Measurements from ENCODE around the gene NFKBIL1. TPM values are rescaled to one million over a fixed set of nuclear protein-coding genes. Genes with fewer than 3 reads are reported as not detected.

NFKBIL1 gene
- total RNA-seq, 2 experiments from 2014 or later: 20.4 to 20.6 TPM

DNA sequence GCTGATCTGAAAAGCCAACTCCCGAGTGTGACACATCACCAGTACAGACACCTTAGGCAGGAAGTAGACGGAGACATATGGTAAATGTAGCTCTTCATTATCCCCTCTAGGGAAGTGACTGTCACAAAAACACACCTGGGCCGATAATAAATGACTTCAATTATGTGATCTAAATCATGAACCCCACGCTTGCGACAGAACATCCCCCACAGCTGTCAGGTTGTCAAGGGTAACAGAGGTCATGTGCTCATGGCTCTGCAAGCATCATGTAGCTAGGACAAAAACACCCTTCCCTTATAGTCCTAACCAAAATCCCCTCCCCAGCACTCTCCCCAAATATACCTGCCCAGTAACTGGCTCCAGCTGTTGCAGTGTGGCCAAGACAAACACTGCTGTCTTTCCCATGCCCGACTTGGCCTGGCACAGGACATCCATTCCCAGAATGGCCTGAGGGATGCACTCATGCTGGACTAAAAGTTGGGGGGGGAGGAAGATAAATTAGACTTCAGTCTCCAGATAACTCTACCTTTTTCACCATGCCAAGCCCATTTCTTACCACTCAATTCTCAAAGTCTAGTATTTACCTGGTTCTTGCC lies 8.5 kb upstream of the NFKBIL1 start:
- H3K27ac Mint-ChIP-seq: peak overlapping the region; percentile 99
- H3K4me1 Mint-ChIP-seq (ENCODE audit: low read depth): peaks cover 56% of the 10 kb centered on the region
- intact Hi-C loops (cut with micrococcal nuclease): no loop called here
- CTCF ChIA-PET: interaction anchor here (1.0 to 1.4 kb wide), 4 partner anchors 40 to 60 kb away, joined by 3 to 7 read pairs (median 5); no protein-coding TSS in a partner anchor
- H3K4me3 Mint-ChIP-seq: peak overlapping the region; percentile 93
- H3K9me3 Mint-ChIP-seq: no peaks in the 10 kb centered on the region
- no peak for DNase-seq
- peaks cover 66% of the 10 kb centered on the region for H3K36me3 Mint-ChIP-seq (ENCODE audit: low read depth)
- no peaks in the 10 kb centered on the region for H3K27me3 Mint-ChIP-seq (ENCODE audit: low read depth)

DNA sequence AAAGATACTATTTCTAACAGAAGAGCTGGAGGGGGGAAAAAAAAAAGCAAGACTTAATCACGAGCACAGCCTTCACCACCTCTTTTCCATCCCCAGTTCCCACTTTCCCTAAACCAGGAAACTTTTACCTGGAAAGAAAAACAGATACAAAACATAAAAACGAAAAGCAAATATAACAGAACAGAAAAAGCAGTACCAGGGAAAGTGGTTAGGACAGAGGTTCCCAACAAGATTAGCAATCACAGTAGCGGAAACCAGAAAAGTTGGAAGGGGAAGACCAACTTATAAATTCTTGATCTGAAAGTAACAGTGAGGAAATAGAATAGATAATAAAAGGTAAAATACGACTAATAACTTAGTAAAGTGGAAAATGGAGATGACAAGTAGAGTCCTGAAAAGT lies 6.8 kb upstream of the NFKBIL1 start:
- H3K4me3 Mint-ChIP-seq: peak overlapping the region; percentile 93
- no peak for DNase-seq
- H3K9me3 Mint-ChIP-seq: no peaks in the 10 kb centered on the region
- peaks cover 46% of the 10 kb centered on the region for H3K4me1 Mint-ChIP-seq (ENCODE audit: low read depth)
- H3K36me3 Mint-ChIP-seq (ENCODE audit: low read depth): peaks cover 51% of the 10 kb centered on the region
- intact Hi-C loops (cut with micrococcal nuclease): loop anchor here (1.0 to 10.0 kb wide), 4 partner anchors 46 to 923 kb away; partner anchors contain the start of genes GPSM3, MRPS18B, PBX2 and PPP1R10
- CTCF ChIA-PET: interaction anchor here (0.7 to 22.5 kb wide), 9 partner anchors 10 to 143 kb away, joined by 3 to 604 read pairs (median 4); partner anchors contain the start of genes LST1, LTB, NCR3 and TNF
- peak overlapping the region; percentile 99 for H3K27ac Mint-ChIP-seq
- H3K27me3 Mint-ChIP-seq (ENCODE audit: low read depth): no peaks in the 10 kb centered on the region

GRCh38 chr6:31541059-31541657 lies 6.2 kb upstream of the NFKBIL1 start:
- H3K36me3 Mint-ChIP-seq (ENCODE audit: low read depth): peaks cover 45% of the 10 kb centered on the region
- DNase-seq: peak; percentile 77
- intact Hi-C loops (cut with micrococcal nuclease): loop anchor here (1.0 to 10.0 kb wide), 4 partner anchors 47 to 924 kb away; partner anchors contain the start of genes GPSM3, MRPS18B, PBX2 and PPP1R10
- H3K27ac Mint-ChIP-seq: peak overlapping the region; percentile 99
- CTCF ChIA-PET: interaction anchor here (0.6 to 22.5 kb wide), 12 partner anchors 10 to 842 kb away, joined by 3 to 604 read pairs (median 4); partner anchors contain the start of genes LST1, LTB, NCR3 and TNF
- H3K27me3 Mint-ChIP-seq (ENCODE audit: low read depth): no peaks in the 10 kb centered on the region
- no peaks in the 10 kb centered on the region for H3K9me3 Mint-ChIP-seq
- H3K4me1 Mint-ChIP-seq (ENCODE audit: low read depth): peaks cover 41% of the 10 kb centered on the region
- H3K4me3 Mint-ChIP-seq: peak overlapping the region; percentile 93

GRCh38 chr6:31541658-31542521 lies 5.5 kb upstream of the NFKBIL1 start, which contains the start of gene DDX39B:
Gene DDX39B (minus strand): TSS chr6:31542003. CDS start chr6:31540532, 1,471 bp downstream.
- intact Hi-C loops (cut with micrococcal nuclease): loop anchor here (1.0 to 10.0 kb wide), 7 partner anchors 45 to 925 kb away; partner anchors contain the start of genes BAG6, GPSM3, MRPS18B and PBX2
- peak within 1 kb of the TSS; percentile 99 for H3K27ac Mint-ChIP-seq

DNA sequence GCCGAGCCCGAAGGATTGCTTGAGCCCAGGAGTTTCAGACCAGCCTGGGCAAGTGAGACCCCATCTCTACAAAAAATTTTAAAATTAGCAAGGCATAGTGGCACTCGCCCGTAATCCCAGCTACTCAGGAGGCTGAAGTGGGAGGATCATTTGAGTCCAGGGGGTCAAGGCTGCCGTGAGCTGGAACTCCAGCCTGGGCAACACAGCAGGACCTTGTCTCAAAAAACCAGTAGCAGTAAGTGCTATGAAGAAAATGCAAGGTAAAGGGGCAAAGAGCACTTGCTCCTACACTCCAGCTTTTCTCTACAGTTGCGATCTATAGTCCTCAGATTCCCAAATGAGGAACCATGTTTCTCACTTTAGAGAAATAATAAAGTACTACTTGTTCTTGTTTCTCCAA lies 3.8 kb upstream of the NFKBIL1 start:
- peak overlapping the region; percentile 99 for H3K27ac Mint-ChIP-seq
- H3K9me3 Mint-ChIP-seq: no peaks in the 10 kb centered on the region
- H3K4me3 Mint-ChIP-seq: no peak overlapping the region
- DNase-seq: no peak
- no peaks in the 10 kb centered on the region for H3K27me3 Mint-ChIP-seq (ENCODE audit: low read depth)
- intact Hi-C loops (cut with micrococcal nuclease): loop anchor here (5.0 to 10.0 kb wide), 2 partner anchors 651 to 926 kb away; partner anchors contain the start of genes GPSM3, MRPS18B, PBX2 and PPP1R10
- peaks cover 38% of the 10 kb centered on the region for H3K4me1 Mint-ChIP-seq (ENCODE audit: low read depth)
- CTCF ChIA-PET: interaction anchor here (15.3 to 22.5 kb wide), 2 partner anchors 38 to 54 kb away, joined by 442 to 604 read pairs; partner anchors contain the start of genes LST1, LTB, NCR3 and TNF
- H3K36me3 Mint-ChIP-seq (ENCODE audit: low read depth): peaks cover 29% of the 10 kb centered on the region

More at GRCh38 chr6:31541658-31542521, 5.5 kb upstream of the NFKBIL1 start, which contains the start of gene DDX39B:
- H3K4me3 Mint-ChIP-seq: peak within 1 kb of the TSS; percentile 93
- CTCF ChIA-PET: interaction anchor here (0.6 to 22.5 kb wide), 11 partner anchors 9 to 843 kb away, joined by 3 to 604 read pairs (median 3); partner anchors contain the start of genes LST1, LTB, NCR3 and TNF
- no peaks in the 10 kb centered on the region for H3K27me3 Mint-ChIP-seq (ENCODE audit: low read depth)
- H3K4me1 Mint-ChIP-seq (ENCODE audit: low read depth): peaks cover 40% of the 10 kb centered on the region
- DNase-seq: peak; percentile 95
- H3K9me3 Mint-ChIP-seq: no peaks in the 10 kb centered on the region
- peaks cover 38% of the 10 kb centered on the region for H3K36me3 Mint-ChIP-seq (ENCODE audit: low read depth)

DNA sequence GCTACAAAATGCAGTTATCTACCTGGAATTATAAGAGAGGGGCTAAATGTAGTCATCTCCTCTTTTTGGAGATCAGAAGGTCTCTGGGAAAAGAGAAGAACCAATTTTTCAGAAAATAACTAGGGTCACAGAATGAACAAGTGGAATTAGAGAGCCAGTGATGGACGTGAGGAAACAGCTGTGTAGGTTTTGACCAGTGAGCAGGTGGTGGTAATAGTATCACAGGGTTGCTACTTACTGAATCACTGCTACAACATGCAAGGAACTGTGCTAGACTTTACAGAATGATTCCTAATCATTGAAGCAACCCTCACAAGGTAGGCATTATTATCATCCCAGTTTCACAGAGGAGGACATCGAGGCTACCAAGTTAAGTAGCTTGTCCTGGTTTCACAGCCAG lies 2.7 kb upstream of the NFKBIL1 start:
- CTCF ChIA-PET: interaction anchor here (15.3 to 22.5 kb wide), 2 partner anchors 37 to 53 kb away, joined by 442 to 604 read pairs; partner anchors contain the start of genes LST1, LTB, NCR3 and TNF
- no peaks in the 10 kb centered on the region for H3K27me3 Mint-ChIP-seq (ENCODE audit: low read depth)

DNA sequence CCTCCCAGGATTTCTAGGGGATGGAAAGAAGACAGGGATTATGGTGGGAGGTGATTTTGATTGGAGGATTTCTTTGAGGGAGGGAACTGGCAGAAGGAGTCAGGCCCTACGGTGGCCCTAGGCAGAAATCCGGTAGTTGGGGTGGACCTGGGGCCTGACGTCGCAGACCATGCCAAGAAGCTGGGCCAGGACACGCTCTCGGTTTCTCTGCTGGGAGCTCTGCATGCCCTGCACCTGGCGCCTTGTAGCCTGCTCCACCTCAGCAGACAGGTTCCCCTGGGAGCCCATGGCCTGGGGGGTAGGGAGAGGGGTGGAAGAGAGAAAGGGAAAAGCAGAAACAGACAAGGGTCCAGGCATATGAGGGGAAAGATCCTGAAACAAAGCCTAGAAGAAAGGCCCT lies 2.1 kb upstream of the NFKBIL1 start:
- CTCF ChIA-PET: interaction anchor here (1.1 to 22.5 kb wide), 4 partner anchors 26 to 77 kb away, joined by 5 to 604 read pairs (median 224); partner anchors contain the start of genes LST1, LTB, NCR3 and TNF
- H3K36me3 Mint-ChIP-seq (ENCODE audit: low read depth): peaks cover 16% of the 10 kb centered on the region
- intact Hi-C loops (cut with micrococcal nuclease): loop anchor here (10.0 kb wide), 1 partner anchor 650 kb away; the partner anchor contains the start of genes GPSM3 and PBX2
- H3K9me3 Mint-ChIP-seq: no peaks in the 10 kb centered on the region
- no peak overlapping the region for H3K4me3 Mint-ChIP-seq
- H3K4me1 Mint-ChIP-seq (ENCODE audit: low read depth): peaks cover 31% of the 10 kb centered on the region
- H3K27me3 Mint-ChIP-seq (ENCODE audit: low read depth): no peaks in the 10 kb centered on the region
- H3K27ac Mint-ChIP-seq: no peak overlapping the region
- no peak for DNase-seq

More for the DNA sequence above, 2.7 kb upstream of the NFKBIL1 start:
- intact Hi-C loops (cut with micrococcal nuclease): loop anchor here (5.0 to 10.0 kb wide), 2 partner anchors 650 to 927 kb away; partner anchors contain the start of genes GPSM3, MRPS18B, PBX2 and PPP1R10
- H3K4me3 Mint-ChIP-seq: no peak overlapping the region
- no peak for DNase-seq
- peaks cover 35% of the 10 kb centered on the region for H3K4me1 Mint-ChIP-seq (ENCODE audit: low read depth)
- H3K36me3 Mint-ChIP-seq (ENCODE audit: low read depth): peaks cover 20% of the 10 kb centered on the region
- no peaks in the 10 kb centered on the region for H3K9me3 Mint-ChIP-seq
- H3K27ac Mint-ChIP-seq: no peak overlapping the region

DNA sequence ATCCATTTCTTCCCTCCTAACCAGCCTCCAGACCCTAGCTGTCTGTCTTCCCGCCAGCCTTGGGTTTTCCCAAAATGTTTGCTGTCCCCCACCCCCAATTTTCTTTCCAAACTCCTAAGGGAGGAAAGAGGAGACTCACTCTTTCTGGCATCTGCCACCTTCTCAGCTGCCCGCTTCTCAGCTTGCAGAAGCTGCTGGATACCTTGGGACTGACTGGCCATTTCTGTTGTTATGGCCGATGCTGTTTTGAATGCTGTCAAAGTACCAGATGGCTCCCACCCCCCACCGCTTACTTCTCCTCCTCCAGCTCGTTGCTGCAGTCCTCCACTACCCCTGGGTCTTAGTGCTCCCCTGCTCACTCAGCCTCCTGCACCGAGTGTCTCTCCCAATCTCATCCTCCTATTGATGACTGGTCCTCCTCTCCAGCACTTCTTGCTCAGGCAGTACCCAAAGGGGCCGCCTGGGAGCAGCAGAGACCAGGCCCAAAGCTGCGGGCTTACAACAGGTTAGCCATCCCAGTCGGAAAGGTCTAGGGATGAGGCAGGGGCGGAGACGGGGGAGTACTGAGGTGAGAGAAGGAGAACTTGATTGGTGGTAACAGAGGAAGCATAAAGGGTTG lies 960 bp upstream of the NFKBIL1 start, which contains the start of gene ATP6V1G2:
TSS of gene ATP6V1G2 (minus strand) at position 270 of the 619 bp plus-strand sequence. CDS start at position 221, 49 bp downstream.
- CTCF ChIA-PET: interaction anchor here (0.6 to 22.5 kb wide), 10 partner anchors 11 to 318 kb away, joined by 3 to 604 read pairs (median 4); partner anchors contain the start of genes LST1, LTB, NCR3 and TNF
- H3K27me3 Mint-ChIP-seq (ENCODE audit: low read depth): no peaks in the 10 kb centered on the region
- intact Hi-C loops (cut with micrococcal nuclease): loop anchor here (1.0 to 10.0 kb wide), 7 partner anchors 52 to 648 kb away; partner anchors contain the start of genes GPSM3, HSPA1B, MICA and NELFE
- peak; percentile 96 for DNase-seq
- no peaks in the 10 kb centered on the region for H3K9me3 Mint-ChIP-seq
- H3K4me1 Mint-ChIP-seq (ENCODE audit: low read depth): peaks cover 38% of the 10 kb centered on the region
- peaks cover 10% of the 10 kb centered on the region for H3K36me3 Mint-ChIP-seq (ENCODE audit: low read depth)
- peak within 1 kb of the TSS; percentile 94 for H3K27ac Mint-ChIP-seq
- peak within 1 kb of the TSS; percentile 88 for H3K4me3 Mint-ChIP-seq

GRCh38 chr6:31547727-31548543 lies 527 bp downstream of the NFKBIL1 start:
- peaks cover 8% of the 10 kb centered on the region for H3K36me3 Mint-ChIP-seq (ENCODE audit: low read depth)
- no peak for DNase-seq
- H3K27me3 Mint-ChIP-seq (ENCODE audit: low read depth): no peaks in the 10 kb centered on the region
- H3K4me1 Mint-ChIP-seq (ENCODE audit: low read depth): peaks cover 43% of the 10 kb centered on the region
- H3K27ac Mint-ChIP-seq: peak overlapping the region; percentile 94
- H3K4me3 Mint-ChIP-seq: peak overlapping the region; percentile 88
- CTCF ChIA-PET: interaction anchor here (0.7 to 22.5 kb wide), 6 partner anchors 13 to 60 kb away, joined by 3 to 604 read pairs (median 7); partner anchors contain the start of genes LST1, LTB, NCR3 and TNF
- H3K9me3 Mint-ChIP-seq: no peaks in the 10 kb centered on the region
- intact Hi-C loops (cut with micrococcal nuclease): loop anchor here (1.0 to 10.0 kb wide), 11 partner anchors 20 to 647 kb away; partner anchors contain the start of genes ABHD16A, BAG6, GPSM3 and HSPA1B

DNA sequence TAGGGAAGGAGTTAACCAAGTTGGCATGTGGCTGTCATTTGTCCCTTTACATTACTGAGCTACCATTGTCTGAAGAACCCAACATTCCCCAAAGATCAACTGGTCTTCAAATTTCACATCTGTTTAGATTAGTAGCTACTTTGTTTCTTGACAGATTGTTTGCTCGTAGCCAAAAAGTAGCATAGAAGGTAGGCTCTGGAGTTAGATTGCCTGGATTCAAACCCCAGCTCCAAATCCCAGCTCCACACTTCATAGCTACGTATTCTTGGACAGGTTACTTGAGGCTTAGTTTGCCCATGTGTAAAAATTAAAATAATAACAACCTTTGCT lies 1.1 kb downstream of the NFKBIL1 start:
- H3K4me3 Mint-ChIP-seq: peak overlapping the region; percentile 88
- H3K27me3 Mint-ChIP-seq (ENCODE audit: low read depth): no peaks in the 10 kb centered on the region
- no peaks in the 10 kb centered on the region for H3K9me3 Mint-ChIP-seq
- intact Hi-C loops (cut with micrococcal nuclease): loop anchor here (10.0 kb wide), 1 partner anchor 646 kb away; the partner anchor contains the start of genes GPSM3 and PBX2
- peak overlapping the region; percentile 94 for H3K27ac Mint-ChIP-seq
- CTCF ChIA-PET: interaction anchor here (0.7 to 22.5 kb wide), 6 partner anchors 12 to 59 kb away, joined by 3 to 604 read pairs (median 7); partner anchors contain the start of genes LST1, LTB, NCR3 and TNF
- no peak for DNase-seq
- H3K36me3 Mint-ChIP-seq (ENCODE audit: low read depth): peaks cover 8% of the 10 kb centered on the region
- peaks cover 39% of the 10 kb centered on the region for H3K4me1 Mint-ChIP-seq (ENCODE audit: low read depth)

Measured in activated naive CD4-positive, alpha-beta T cell treated with anti-CD3 and anti-CD28 coated beads for 36 hours (primary cell).